ENCODE results near the gene SALL4.
"Not testable (repeated sequence)": the region's sequence is repeated elsewhere in the genome, so short reads cannot be mapped to it uniquely, and the experiment has no call there.

Gene SALL4

GRCh38 chr20:51802170-51802751 lies at the start of gene SALL4:
TSS of gene SALL4 (minus strand) at chr20:51802521. CDS start at chr20:51802408, 113 bp downstream.
- DNase-seq (ENCODE audit: low spot score), result no peak

- no peak for DNase-seq (ENCODE audit: low spot score)
Measured at GRCh38 chr20:51848346-51848745, 46.0 kb upstream of the SALL4 start.

GRCh38 chr20:51840865-51841264 lies 38.5 kb upstream of the SALL4 start:
- DNase-seq (ENCODE audit: low spot score), result no peak

- DNase-seq (ENCODE audit: low spot score), result no peak
Measured at GRCh38 chr20:51837876-51838420, 35.6 kb upstream of the SALL4 start.

- DNase-seq (ENCODE audit: low spot score), result no peak
Measured at GRCh38 chr20:51837436-51837835, 35.1 kb upstream of the SALL4 start.

GRCh38 chr20:51833326-51833725 lies 31.0 kb upstream of the SALL4 start:
- no peak for DNase-seq (ENCODE audit: low spot score)

GRCh38 chr20:51832276-51832675 lies 30.0 kb upstream of the SALL4 start:
- DNase-seq (ENCODE audit: low spot score), result no peak

GRCh38 chr20:51831866-51832265 lies 29.5 kb upstream of the SALL4 start:
- DNase-seq (ENCODE audit: low spot score), result no peak

- DNase-seq (ENCODE audit: low spot score), result no peak
Measured at GRCh38 chr20:51830538-51830937, 28.2 kb upstream of the SALL4 start.

- DNase-seq (ENCODE audit: low spot score), result no peak
Measured at GRCh38 chr20:51828762-51829161, 26.4 kb upstream of the SALL4 start.

- no peak for DNase-seq (ENCODE audit: low spot score)
Measured at GRCh38 chr20:51826372-51826771, 24.1 kb upstream of the SALL4 start.

- no peak for DNase-seq (ENCODE audit: low spot score)
Measured at GRCh38 chr20:51818479-51819008, 16.2 kb upstream of the SALL4 start.

GRCh38 chr20:51816856-51817255 lies 14.5 kb upstream of the SALL4 start:
- not testable (repeated sequence) for DNase-seq (ENCODE audit: low spot score)

GRCh38 chr20:51815383-51816076 lies 13.2 kb upstream of the SALL4 start:
- no peak for DNase-seq (ENCODE audit: low spot score)

GRCh38 chr20:51812861-51813260 lies 10.5 kb upstream of the SALL4 start:
- DNase-seq (ENCODE audit: low spot score), result no peak

GRCh38 chr20:51811514-51812128 lies 9.3 kb upstream of the SALL4 start:
- no peak for DNase-seq (ENCODE audit: low spot score)

- no peak for DNase-seq (ENCODE audit: low spot score)
Measured at GRCh38 chr20:51811042-51811355, 8.7 kb upstream of the SALL4 start.

GRCh38 chr20:51810155-51811041 lies 8.1 kb upstream of the SALL4 start:
- DNase-seq (ENCODE audit: low spot score), result no peak

- DNase-seq (ENCODE audit: low spot score), result no peak
Measured at GRCh38 chr20:51807720-51808250, 5.5 kb upstream of the SALL4 start.

- DNase-seq (ENCODE audit: low spot score), result no peak
Measured at GRCh38 chr20:51804754-51805153, 2.4 kb upstream of the SALL4 start.

GRCh38 chr20:51803148-51803854 lies 980 bp upstream of the SALL4 start:
- DNase-seq (ENCODE audit: low spot score), result no peak
